HG03575 (cell line): ENCODE data around the gene TFEB.

Source experiments
- ATAC-seq: cut with Tn5 transposase; IDR thresholded peaks from one replicate; pipeline ENCODE4 v1.9.1; 2021; ENCODE audit not compliant: unreplicated experiment, insufficient number of reproducible peaks, low FRiP score; ENCODE audit errors: extremely low read depth

Gene TFEB

GRCh38 chr6:41648921-41649320 is 86.5 kb downstream of the TFEB start:
- no peak for ATAC-seq

- ATAC-seq: no peak
These were observed 87.3 kb downstream of the TFEB start for GRCh38 chr6:41648070-41648585.

- no peak for ATAC-seq
These were observed 88.3 kb downstream of the TFEB start for GRCh38 chr6:41647061-41647511.

- no peak for ATAC-seq
These were observed 89.2 kb downstream of the TFEB start for GRCh38 chr6:41646026-41646795.

- no peak for ATAC-seq
These were observed 90.3 kb downstream of the TFEB start for GRCh38 chr6:41645007-41645618.

GRCh38 chr6:41644297-41644879 is 91.0 kb downstream of the TFEB start:
- ATAC-seq: no peak

- ATAC-seq: no peak
These were observed 91.5 kb downstream of the TFEB start for GRCh38 chr6:41643899-41644269.

GRCh38 chr6:41642960-41643898 is 92.2 kb downstream of the TFEB start:
- ATAC-seq: no peak

- ATAC-seq: no peak
These were observed 93.1 kb downstream of the TFEB start for GRCh38 chr6:41642090-41642959.

- ATAC-seq: no peak
These were observed 94.0 kb downstream of the TFEB start for GRCh38 chr6:41641352-41641925.

- no peak for ATAC-seq
These were observed 95.0 kb downstream of the TFEB start for GRCh38 chr6:41640426-41640825.

- ATAC-seq: no peak
These were observed 95.5 kb downstream of the TFEB start for GRCh38 chr6:41639809-41640371.

GRCh38 chr6:41638935-41639808 is 96.2 kb downstream of the TFEB start:
- no peak for ATAC-seq

GRCh38 chr6:41638002-41638934 is 97.1 kb downstream of the TFEB start, which contains the start of gene MDFI:
Gene MDFI (plus strand): TSS chr6:41638468. CDS start chr6:41638750, 282 bp downstream.
- ATAC-seq: no peak

- ATAC-seq: no peak
These were observed 98.0 kb downstream of the TFEB start for GRCh38 chr6:41637194-41638001.
